NCI-H82 (cell line): ENCODE measurements around the gene ARHGAP22.

Experiments
- DNase-seq: peaks from one replicate; lab custom pipeline; 2025; lab: John Stamatoyannopoulos, UW

Gene ARHGAP22

GRCh38 chr10:48511875-48512231 is 93.0 kb downstream of the ARHGAP22 start:
- DNase-seq, result no peak

- DNase-seq, result no peak
These were observed 93.6 kb downstream of the ARHGAP22 start for GRCh38 chr10:48511066-48511874.

- peak; percentile 55 for DNase-seq
These were observed 94.7 kb downstream of the ARHGAP22 start for GRCh38 chr10:48509974-48510692.

GRCh38 chr10:48508791-48509772 is 95.8 kb downstream of the ARHGAP22 start:
- no peak for DNase-seq

- no peak for DNase-seq
These were observed 96.7 kb downstream of the ARHGAP22 start for GRCh38 chr10:48507933-48508790.

- DNase-seq, result no peak
These were observed 97.4 kb downstream of the ARHGAP22 start for GRCh38 chr10:48507494-48507893.

GRCh38 chr10:48506147-48506917 is 98.5 kb downstream of the ARHGAP22 start:
- peak; percentile 42 for DNase-seq

GRCh38 chr10:48505394-48506112 is 99.3 kb downstream of the ARHGAP22 start:
- peak; percentile 26 for DNase-seq

GRCh38 chr10:48504141-48504885 is 100.6 kb downstream of the ARHGAP22 start:
- no peak for DNase-seq

- DNase-seq, result no peak
These were observed 101.5 kb downstream of the ARHGAP22 start for GRCh38 chr10:48503293-48503911.

- DNase-seq, result no peak
These were observed 102.1 kb downstream of the ARHGAP22 start for GRCh38 chr10:48502791-48503190.

- DNase-seq, result no peak
These were observed 102.8 kb downstream of the ARHGAP22 start for GRCh38 chr10:48501787-48502771.

- no peak for DNase-seq
These were observed 103.6 kb downstream of the ARHGAP22 start for GRCh38 chr10:48501226-48501625.

GRCh38 chr10:48500771-48501170 is 104.1 kb downstream of the ARHGAP22 start:
- DNase-seq, result no peak

- DNase-seq, result no peak
These were observed 105.8 kb downstream of the ARHGAP22 start for GRCh38 chr10:48498940-48499510.

GRCh38 chr10:48497780-48498770 is 106.8 kb downstream of the ARHGAP22 start:
- no peak for DNase-seq
